ENCODE data around the gene NHSL1.

DNA sequence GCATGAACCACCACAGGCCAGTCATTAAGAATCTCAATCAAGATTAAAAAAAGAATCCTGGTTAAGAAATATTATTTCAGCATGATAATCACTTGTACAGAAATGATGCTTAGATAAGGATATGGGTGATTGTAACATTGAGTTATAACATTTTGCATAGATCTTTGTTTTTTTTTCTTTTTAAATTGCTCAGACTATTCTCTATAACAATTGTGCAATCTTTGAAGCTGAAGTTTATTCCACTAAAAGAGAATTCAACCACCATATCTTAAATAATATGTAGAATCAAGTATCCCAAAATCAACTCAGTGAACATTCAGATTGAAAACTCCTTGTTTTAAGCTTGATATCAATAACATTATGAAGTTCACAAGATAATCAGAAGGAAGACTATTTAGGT, 122.3 kb downstream of the NHSL1 start:
- TF ChIP-seq POLR2A (IDR thresholded peaks at IDR 0.05; ENCODE audit: control extremely low read depth in 1 of 2, low read depth in 2 of 2, low read length in 2 of 2): no peak
- TF ChIP-seq CBX5 (IDR thresholded peaks at IDR 0.05; ENCODE audit: low read depth, low read length): no peak
- no peak for TF ChIP-seq POLR2AphosphoS5 (IDR thresholded peaks at IDR 0.05; ENCODE audit: low read depth, low read length)
- TF ChIP-seq SIRT6 (IDR thresholded peaks at IDR 0.05; ENCODE audit: low read length): no peak
- TF ChIP-seq, protein P1, sequence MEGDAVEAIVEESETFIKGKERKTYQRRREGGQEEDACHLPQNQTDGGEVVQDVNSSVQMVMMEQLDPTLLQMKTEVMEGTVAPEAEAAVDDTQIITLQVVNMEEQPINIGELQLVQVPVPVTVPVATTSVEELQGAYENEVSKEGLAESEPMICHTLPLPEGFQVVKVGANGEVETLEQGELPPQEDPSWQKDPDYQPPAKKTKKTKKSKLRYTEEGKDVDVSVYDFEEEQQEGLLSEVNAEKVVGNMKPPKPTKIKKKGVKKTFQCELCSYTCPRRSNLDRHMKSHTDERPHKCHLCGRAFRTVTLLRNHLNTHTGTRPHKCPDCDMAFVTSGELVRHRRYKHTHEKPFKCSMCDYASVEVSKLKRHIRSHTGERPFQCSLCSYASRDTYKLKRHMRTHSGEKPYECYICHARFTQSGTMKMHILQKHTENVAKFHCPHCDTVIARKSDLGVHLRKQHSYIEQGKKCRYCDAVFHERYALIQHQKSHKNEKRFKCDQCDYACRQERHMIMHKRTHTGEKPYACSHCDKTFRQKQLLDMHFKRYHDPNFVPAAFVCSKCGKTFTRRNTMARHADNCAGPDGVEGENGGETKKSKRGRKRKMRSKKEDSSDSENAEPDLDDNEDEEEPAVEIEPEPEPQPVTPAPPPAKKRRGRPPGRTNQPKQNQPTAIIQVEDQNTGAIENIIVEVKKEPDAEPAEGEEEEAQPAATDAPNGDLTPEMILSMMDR (IDR thresholded peaks at IDR 0.05; ENCODE audit: control extremely low read depth in 1 of 3, insufficient read depth in 1 of 3, low read depth in 1 of 3, low read length in 3 of 3): no peak
- TF ChIP-seq HDAC6 (IDR thresholded peaks at IDR 0.05; ENCODE audit: low read depth, low read length): no peak
- no peak for TF ChIP-seq EP300 (IDR thresholded peaks at IDR 0.05; ENCODE audit: borderline replicate concordance in 1 of 2, low read depth in 2 of 2, low read length in 2 of 2)
- no peak for TF ChIP-seq MAFK (IDR thresholded peaks at IDR 0.05; ENCODE audit: low read depth, low read length)
- TF ChIP-seq EZH2 (IDR thresholded peaks at IDR 0.05; ENCODE audit: low read depth, low read length, severe bottlenecking): no peak
